ENCODE measurements around the gene TET3. TPM values are rescaled to one million over a fixed set of nuclear protein-coding genes. Genes with fewer than 3 reads are reported as not detected.
A peak's percentile ranks its signal among the peaks of the same experiment; 100 is the strongest.

TET3 gene
- total and polyA plus RNA-seq, 2 of the 8 experiments (the other 6 are each of a cell fraction or from before 2014, with no cell fraction given), result 4.5 to 21.1 TPM

GRCh38 chr2:73982140-73982617, 2.5 kb upstream of the TET3 start:
- Histone ChIP-seq H3K56ac (replicated peaks; ENCODE audit: insufficient read length, low read depth, low read length) (no peak overlapping the region), H3K14ac (ENCODE audit: insufficient read length) (no peak overlapping the region), H3K36me3 (ENCODE audit: control insufficient read depth in 2 of 4, insufficient read depth in 4 of 4, low read length in 3 of 4) (no peaks in the 10 kb centered on the region; a peak in 1 of 8 replicates), H4K20me1 (replicated peaks in 1 of 2; ENCODE audit: control insufficient read depth in 1 of 2, insufficient read depth in 2 of 2, low read length in 2 of 2) (peaks cover 0 to 10% of the 10 kb centered on the region in 2 experiments), H3K9me3 (ENCODE audit: insufficient read depth in 2 of 2, low read depth in 1 of 2, low read length in 1 of 2) (no peaks in the 10 kb centered on the region), H3K18ac (ENCODE audit: extremely low read depth, low read length) (no peak overlapping the region), H2AFZ (ENCODE audit: low read length) (no peak overlapping the region), H2BK5ac (ENCODE audit: low read depth, low read length) (no peak overlapping the region), H4K91ac (replicated peaks; ENCODE audit: insufficient read length, low read length) (no peak overlapping the region), H3K27ac (ENCODE audit: low read depth, low read length) (no peak overlapping the region), H3K79me1 (ENCODE audit: low read depth, low read length) (peaks cover 10% of the 10 kb centered on the region), H3K4me1 (replicated peaks in 1 of 4; ENCODE audit: control insufficient read depth in 3 of 4, insufficient read depth in 4 of 4, low read length in 3 of 4) (peaks cover 11 to 24% (median 14%) of the 10 kb centered on the region in 4 experiments), H3K27me3 (replicated peaks in 1 of 4; ENCODE audit: control insufficient read depth in 3 of 4, extremely low read depth in 1 of 4, insufficient read depth in 3 of 4, low read length in 3 of 4) (peaks cover 14 to 44% (median 35%) of the 10 kb centered on the region in 4 experiments), H3K4ac (replicated peaks; ENCODE audit: insufficient read length, low read depth, low read length) (peak overlapping the region; percentile 44), H2BK15ac (ENCODE audit: low read length) (no peak overlapping the region), H3K23ac (ENCODE audit: insufficient read length) (no peak overlapping the region), H3K9ac (replicated peaks in 1 of 4; ENCODE audit: extremely low read depth in 1 of 4, low read depth in 3 of 4, low read length in 3 of 4) (no peak overlapping the region), H2BK12ac (ENCODE audit: low read depth, low read length) (no peak overlapping the region), H3K4me2 (ENCODE audit: insufficient read depth in 1 of 2, low read depth in 2 of 2, low read length in 2 of 2) (peak overlapping the region; percentile 93 to 98), H3K4me3 (ENCODE audit: extremely low read depth in 1 of 4, insufficient read depth in 2 of 4, low read depth in 3 of 4, low read length in 4 of 4) (peak overlapping the region in 1 of 4 experiments; percentile 64; a peak in 3 of 8 replicates), H4K8ac (ENCODE audit: extremely low read depth, insufficient read depth, low read length) (no peak overlapping the region), H2BK20ac (ENCODE audit: low read length) (no peak overlapping the region), H3K79me2 (ENCODE audit: control insufficient read depth in 1 of 2, insufficient read depth in 2 of 2, low read length in 2 of 2) (peaks cover 7 to 17% of the 10 kb centered on the region in 2 experiments; a peak in 3 of 4 replicates), H3K23me2 (ENCODE audit: low read depth, low read length) (peaks cover 18% of the 10 kb centered on the region), H2AK5ac (ENCODE audit: low read depth, low read length) (no peak overlapping the region), H4K5ac (ENCODE audit: insufficient read length, low read depth, low read length) (no peak overlapping the region), H2BK120ac (replicated peaks; ENCODE audit: low read depth, low read length) (no peak overlapping the region)
- WGBS, 2 experiments (ENCODE audit: extremely low coverage in 1 of 2, insufficient coverage in 1 of 2, insufficient read length in 1 of 2, insufficient replicate concordance in 2 of 2, low coverage in 1 of 2, low lambda C conversion rate in 2 of 2, missing lambda C conversion rate in 1 of 2), result 83% methylated on average over 7 of the region's 7 CpGs; no CpG with 5 or more reads in 1 of the 2 experiments
- POLR2A ChIA-PET (ENCODE audit: partially characterized antibody), result interaction anchor here (0.8 to 1.9 kb wide), 11 partner anchors 10 to 217 kb away, joined by 3 to 7 read pairs (median 3); partner anchors contain the start of gene BOLA3
- FAIRE-seq (no peak), DNase-seq (ENCODE audit: low read depth in 1 of 2, low spot score in 2 of 2) (no peak)
- peak; percentile 37; the same call in 1 of the 2 replicates for TF ChIP-seq SUZ12 (IDR thresholded peaks at IDR 0.05; ENCODE audit: low read length)
- TF ChIP-seq MAX (IDR thresholded peaks at IDR 0.05), result no peak
- CTCF ChIA-PET (ENCODE audit: partially characterized antibody), result interaction anchor here (0.6 to 1.6 kb wide), 9 partner anchors 16 to 217 kb away, joined by 3 to 6 read pairs (median 3); no protein-coding TSS in a partner anchor

Measured in H1 (cell line).